MCF 10A (cell line): ENCODE results near the gene SAMD14. TPM values are rescaled to one million over a fixed set of nuclear protein-coding genes. Genes with fewer than 3 reads are reported as not detected.
A peak's percentile ranks its signal among the peaks of the same experiment; 100 is the strongest.

Source experiments
- BruUV-seq: library from RNA; stranded (reverse); fragments of 400-500 nt; replicated peaks from 2 replicates; lab custom pipeline; 2021; lab: Mats Ljungman, UMichigan
- CTCF ChIA-PET: fragments of 300-600 bp; sonication (Branson Sonifier 250); formaldehyde crosslinking; extraction: SDS; loops from one replicate; lab custom pipeline; 2021; ENCODE audit warnings: antibody characterized with exemption, inconsistent platforms; lab: Yijun Ruan, JAX
- POLR2A ChIA-PET: fragments of 300-600, 350-650 bp; sonication (Branson Sonifier 250); formaldehyde crosslinking; extraction: SDS; loops from one replicate; lab custom pipeline; 2020; ENCODE audit warnings: antibody characterized with exemption, inconsistent platforms; lab: Yijun Ruan, JAX
- DNase-seq: peaks from one replicate; pipeline ENCODE4 v3.0.0-alpha.2; 2018; ENCODE audit not compliant: unreplicated experiment
- H3K27ac Mint-ChIP-seq: one replicate; pipeline ENCODE4 v1.8.0; 2022; ENCODE audit warnings: mild to moderate bottlenecking, low read depth, mixed read lengths; ENCODE audit not compliant: unreplicated experiment
- H3K27me3 Mint-ChIP-seq: one replicate; pipeline ENCODE4 v1.8.0; 2022; ENCODE audit warnings: mixed read lengths; ENCODE audit not compliant: insufficient read depth, unreplicated experiment
- H3K36me3 Mint-ChIP-seq: one replicate; pipeline ENCODE4 v1.8.0; 2022; ENCODE audit warnings: mild to moderate bottlenecking, moderate library complexity, mixed read lengths; ENCODE audit not compliant: insufficient read depth, unreplicated experiment
- H3K4me1 Mint-ChIP-seq: one replicate; pipeline ENCODE4 v1.8.0; 2022; ENCODE audit warnings: mixed read lengths; ENCODE audit not compliant: insufficient read depth, unreplicated experiment
- H3K4me3 Mint-ChIP-seq: one replicate; pipeline ENCODE4 v1.8.0; 2022; ENCODE audit warnings: mild to moderate bottlenecking, moderate library complexity, mixed read lengths; ENCODE audit not compliant: unreplicated experiment
- H3K9me3 Mint-ChIP-seq: one replicate; pipeline ENCODE4 v1.8.0; 2022; ENCODE audit warnings: mixed read lengths; ENCODE audit not compliant: unreplicated experiment
- CTCF ChIP-seq: fragments of 200-600 bp; IDR thresholded peaks from one replicate; pipeline ENCODE4 v1.8.0; 2022; ENCODE audit warnings: antibody characterized with exemption, mild to moderate bottlenecking; ENCODE audit not compliant: unreplicated experiment
- intact Hi-C: fragments of 100-400 bp; cut with micrococcal nuclease; formaldehyde crosslinking; loops from 2 replicates; pipeline ENCODE4 v1.14.1; 2022
- total RNA-seq: library from RNA; stranded (reverse); gene quantifications from 2 replicates; pipeline ENCODE4 v1.2.3, GENCODE V29; 2022

The SAMD14 gene
- total RNA-seq, 1 experiment from 2014 or later, result 0.09 TPM

- intact Hi-C loops, result loop anchor here (1.0 to 2.0 kb wide), 2 partner anchors 67 kb away; no protein-coding TSS in a partner anchor
- Mint-ChIP-seq H3K27me3 (no peaks in the 10 kb centered on the region), H3K4me3 (peak overlapping the region; percentile 92), H3K9me3 (no peaks in the 10 kb centered on the region), H3K27ac (peak overlapping the region; percentile 82), H3K36me3 (peaks cover 55% of the 10 kb centered on the region), H3K4me1 (peaks cover 24% of the 10 kb centered on the region)
- peak; percentile 89 for DNase-seq
- POLR2A ChIA-PET, result interaction anchor here (0.6 to 6.2 kb wide), 21 partner anchors 14 to 306 kb away, joined by 3 to 77 read pairs (median 5); partner anchors contain the start of genes ITGA3, KAT7 and PPP1R9B
- TF ChIP-seq CTCF, result peak; percentile 86
- BruUV-seq, result no TSS peak
- CTCF ChIA-PET, result interaction anchor here (0.6 to 5.6 kb wide), 51 partner anchors 9 to 328 kb away, joined by 3 to 79 read pairs (median 5); partner anchors contain the start of genes ITGA3, PPP1R9B and SGCA
These were observed 35.7 kb downstream of the SAMD14 start for GRCh38 chr17:50094243-50094752.

- intact Hi-C loops, result loop anchor here (1.0 to 2.0 kb wide), 2 partner anchors 67 kb away; no protein-coding TSS in a partner anchor
- peak overlapping the region; percentile 82 for H3K27ac Mint-ChIP-seq
- ChIA-PET CTCF (interaction anchor here (0.6 to 5.6 kb wide), 43 partner anchors 9 to 221 kb away, joined by 3 to 79 read pairs (median 5); partner anchors contain the start of genes ITGA3, PPP1R9B and SGCA), POLR2A (interaction anchor here (0.6 to 6.2 kb wide), 20 partner anchors 14 to 305 kb away, joined by 3 to 77 read pairs (median 6); partner anchors contain the start of genes ITGA3, KAT7 and PPP1R9B)
- peak; percentile 22 for DNase-seq
- peaks cover 53% of the 10 kb centered on the region for H3K36me3 Mint-ChIP-seq
- no TSS peak for BruUV-seq
- H3K9me3 Mint-ChIP-seq, result no peaks in the 10 kb centered on the region
- H3K27me3 Mint-ChIP-seq, result no peaks in the 10 kb centered on the region
- TF ChIP-seq CTCF, result no peak
- H3K4me3 Mint-ChIP-seq, result no peak overlapping the region
- peaks cover 24% of the 10 kb centered on the region for H3K4me1 Mint-ChIP-seq
These were observed 36.2 kb downstream of the SAMD14 start for GRCh38 chr17:50093807-50094206.

GRCh38 chr17:50093246-50093645 lies 36.7 kb downstream of the SAMD14 start:
- no peak for TF ChIP-seq CTCF
- peak overlapping the region; percentile 74 for H3K27ac Mint-ChIP-seq
- H3K9me3 Mint-ChIP-seq, result no peaks in the 10 kb centered on the region
- intact Hi-C loops, result no loop called here
- peaks cover 24% of the 10 kb centered on the region for H3K4me1 Mint-ChIP-seq
- ChIA-PET CTCF (interaction anchor here (0.6 to 5.6 kb wide), 22 partner anchors 9 to 259 kb away, joined by 3 to 79 read pairs (median 8); partner anchors contain the start of genes DLX3 and ITGA3), POLR2A (interaction anchor here (0.6 to 6.2 kb wide), 15 partner anchors 12 to 223 kb away, joined by 3 to 77 read pairs (median 9); partner anchors contain the start of gene ITGA3)
- no peaks in the 10 kb centered on the region for H3K27me3 Mint-ChIP-seq
- H3K36me3 Mint-ChIP-seq, result peaks cover 53% of the 10 kb centered on the region
- no TSS peak for BruUV-seq
- H3K4me3 Mint-ChIP-seq, result no peak overlapping the region
- peak; percentile 23 for DNase-seq

GRCh38 chr17:50091918-50092285 lies 38.1 kb downstream of the SAMD14 start:
- POLR2A ChIA-PET, result interaction anchor here (0.7 to 6.2 kb wide), 5 partner anchors 22 to 65 kb away, joined by 4 to 77 read pairs (median 17); partner anchors contain the start of gene ITGA3
- peaks cover 24% of the 10 kb centered on the region for H3K4me1 Mint-ChIP-seq
- no peak overlapping the region for H3K4me3 Mint-ChIP-seq
- H3K9me3 Mint-ChIP-seq, result no peaks in the 10 kb centered on the region
- H3K36me3 Mint-ChIP-seq, result peaks cover 64% of the 10 kb centered on the region
- CTCF ChIA-PET, result interaction anchor here (0.7 to 5.6 kb wide), 11 partner anchors 10 to 388 kb away, joined by 3 to 79 read pairs (median 16); no protein-coding TSS in a partner anchor
- H3K27ac Mint-ChIP-seq, result peak overlapping the region; percentile 27
- H3K27me3 Mint-ChIP-seq, result no peaks in the 10 kb centered on the region
- DNase-seq, result no peak
- TF ChIP-seq CTCF, result no peak
- intact Hi-C loops, result no loop called here
- no TSS peak for BruUV-seq
